HTR-8/SVneo (cell line): ENCODE results near the gene SOCS1.
A peak's percentile ranks its signal among the peaks of the same experiment; 100 is the strongest.

ENCODE experiments used
- DNase-seq: peaks from one replicate; pipeline ENCODE4 v3.0.0; 2011; ENCODE audit warnings: low spot score, mixed read lengths; ENCODE audit not compliant: insufficient read length
- FAIRE-seq: peaks from 2 replicates; lab custom pipeline; 2011; peaks lifted over from hg19 to GRCh38; lab: Jason Lieb, UNC

SOCS1 gene

GRCh38 chr16:11289202-11289601 lies 33.2 kb upstream of the SOCS1 start:
- no peak for FAIRE-seq
- no peak for DNase-seq

DNA sequence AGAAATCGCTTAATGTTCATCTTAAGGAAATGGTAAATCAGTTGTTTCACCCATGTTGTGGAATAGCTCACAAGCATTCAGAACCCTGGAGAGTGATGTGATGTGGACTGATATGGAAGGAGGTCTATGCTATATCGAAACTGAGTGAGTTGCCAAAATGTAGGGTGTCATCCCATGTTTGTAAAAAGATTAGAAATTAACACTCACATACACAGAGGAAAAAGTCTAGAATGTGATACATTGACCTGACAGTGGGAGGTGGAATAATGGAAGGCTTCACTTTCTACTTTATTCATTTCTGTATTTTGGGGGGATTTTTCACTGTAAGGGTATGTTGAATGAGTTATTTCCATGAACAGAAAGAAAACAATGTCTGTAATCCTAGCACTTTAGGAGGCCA lies 29.8 kb upstream of the SOCS1 start:
- FAIRE-seq (no peak), DNase-seq (no peak)

- FAIRE-seq: no peak
- no peak for DNase-seq
Measured at GRCh38 chr16:11283820-11284248, 27.8 kb upstream of the SOCS1 start.

- no peak for DNase-seq
- FAIRE-seq: no peak
Measured at GRCh38 chr16:11280616-11281522, 24.9 kb upstream of the SOCS1 start, which contains the start of gene PRM1. Gene PRM1 (minus strand): TSS chr16:11281330. CDS start chr16:11281238, 92 bp downstream.

DNA sequence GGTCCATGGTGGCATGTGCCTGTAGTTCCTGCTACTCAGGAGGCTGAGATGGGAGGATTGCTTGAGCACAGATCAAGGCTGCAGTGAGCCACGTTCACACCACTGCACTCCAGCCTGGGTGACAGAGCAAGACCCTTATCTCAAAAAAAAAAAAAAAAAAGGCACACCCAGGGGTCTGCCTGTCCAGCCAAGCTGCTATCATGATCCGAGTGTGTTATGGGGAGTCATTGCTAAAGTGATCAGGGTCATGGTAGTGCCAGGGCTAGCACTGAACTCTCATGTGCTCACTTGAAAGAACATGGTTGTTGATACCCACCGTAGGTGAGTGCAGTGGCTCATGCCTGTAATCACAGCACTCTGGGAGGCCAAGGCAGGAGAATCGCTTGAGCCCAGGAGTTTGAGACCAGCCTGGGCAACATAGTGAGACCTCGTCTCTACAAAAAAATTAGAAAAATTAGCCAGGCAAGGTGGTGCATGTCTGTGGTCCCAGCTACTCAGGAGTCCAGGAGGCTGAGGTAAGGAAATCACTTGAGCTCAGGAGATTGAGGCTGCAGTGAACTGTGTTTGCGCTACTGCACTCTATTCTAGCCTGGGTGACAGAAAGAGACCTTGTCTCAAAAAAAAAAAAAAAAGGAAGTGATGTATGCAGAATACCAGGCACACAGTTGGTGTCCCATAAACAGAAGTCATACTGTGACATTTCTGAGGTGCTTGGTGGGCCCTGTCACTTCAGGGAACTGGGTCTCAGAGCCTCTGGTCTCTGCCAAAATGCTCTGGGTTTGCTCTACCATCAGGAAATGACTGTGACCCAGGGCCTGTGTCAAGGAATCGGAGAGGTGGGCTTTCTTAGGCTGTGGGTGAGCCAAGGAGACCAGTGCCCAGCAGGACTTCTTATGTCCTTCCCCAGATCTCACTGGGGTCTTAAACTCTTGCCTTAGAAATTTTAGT lies 23.0 kb upstream of the SOCS1 start:
- no peak for DNase-seq
- FAIRE-seq: no peak

DNA sequence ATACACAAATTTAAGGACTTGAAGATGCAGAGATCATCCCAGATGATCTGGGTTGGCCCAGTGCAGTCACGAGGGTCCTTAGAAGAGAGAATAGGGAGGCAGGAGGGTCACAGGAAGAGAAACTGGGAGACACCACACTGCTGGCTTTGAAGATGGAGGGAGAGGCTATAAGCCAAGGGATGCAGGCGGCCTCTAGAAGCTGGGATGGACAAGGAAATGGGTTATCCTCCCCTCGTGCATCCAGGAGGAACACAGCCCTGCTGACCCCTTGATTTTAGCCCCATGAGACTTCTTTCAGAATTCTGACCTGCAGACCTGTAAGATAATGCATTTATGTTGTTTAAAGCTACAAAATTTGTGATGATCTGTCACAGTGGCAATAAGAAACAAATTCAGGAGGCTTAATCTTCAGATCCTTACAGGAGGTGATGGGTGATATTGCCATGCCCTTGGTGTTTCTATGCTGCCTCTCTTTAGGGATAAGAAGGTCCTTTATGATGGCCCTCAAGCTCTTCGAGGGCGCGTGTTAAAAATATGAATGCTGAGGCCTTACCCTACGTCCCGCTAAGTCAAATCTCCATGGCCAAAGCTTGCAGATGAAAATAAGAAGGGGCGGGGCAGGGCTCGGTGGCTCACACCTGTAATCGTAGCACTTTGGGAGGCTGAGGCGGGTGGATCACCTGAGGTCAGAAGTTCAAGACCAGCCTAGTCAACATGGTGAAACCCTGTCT lies 21.8 kb upstream of the SOCS1 start:
- DNase-seq (no peak), FAIRE-seq (no peak)

GRCh38 chr16:11276896-11277593 lies 21.0 kb upstream of the SOCS1 start:
- no peak for FAIRE-seq
- no peak for DNase-seq

GRCh38 chr16:11276143-11276895 lies 20.3 kb upstream of the SOCS1 start, which contains the start of gene PRM2:
Gene PRM2 (minus strand): TSS chr16:11276480. CDS start chr16:11276370, 110 bp downstream.
- DNase-seq: no peak
- FAIRE-seq: no peak

GRCh38 chr16:11274964-11275363 lies 19.0 kb upstream of the SOCS1 start:
- no peak for DNase-seq
- FAIRE-seq: no peak

GRCh38 chr16:11273721-11274324 lies 17.8 kb upstream of the SOCS1 start:
- FAIRE-seq (no peak), DNase-seq (peak; percentile 30)

GRCh38 chr16:11272921-11273720 lies 17.1 kb upstream of the SOCS1 start, which contains the start of gene PRM3:
Gene PRM3 (minus strand): TSS chr16:11273629. CDS start chr16:11273595, 34 bp downstream.
- no peak for FAIRE-seq

DNA sequence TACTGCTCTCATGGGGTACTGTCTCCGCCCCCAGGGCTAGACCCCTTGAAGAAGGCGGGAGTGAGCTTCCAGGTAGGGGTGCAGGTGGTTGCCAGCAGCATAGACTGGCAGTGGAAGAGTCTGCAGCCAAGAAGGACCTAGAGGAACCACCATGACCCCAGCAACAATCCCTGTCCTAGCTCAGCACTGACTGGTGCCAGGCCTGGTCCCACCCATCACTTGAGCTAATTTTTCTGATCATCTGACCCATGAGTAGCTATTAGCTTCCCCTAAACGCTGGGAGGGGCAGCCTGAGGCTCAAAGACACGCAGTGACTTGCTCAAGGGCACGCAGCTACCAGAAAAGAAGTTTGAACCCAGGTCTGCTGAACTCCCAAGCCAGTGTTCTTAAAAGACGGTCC lies 16.5 kb upstream of the SOCS1 start:
- FAIRE-seq: no peak

More at GRCh38 chr16:11272921-11273720, 17.1 kb upstream of the SOCS1 start, which contains the start of gene PRM3:
- DNase-seq: no peak

GRCh38 chr16:11271610-11272009 lies 15.6 kb upstream of the SOCS1 start:
- DNase-seq: no peak
- FAIRE-seq: no peak

More for the DNA sequence above, 16.5 kb upstream of the SOCS1 start:
- no peak for DNase-seq

DNA sequence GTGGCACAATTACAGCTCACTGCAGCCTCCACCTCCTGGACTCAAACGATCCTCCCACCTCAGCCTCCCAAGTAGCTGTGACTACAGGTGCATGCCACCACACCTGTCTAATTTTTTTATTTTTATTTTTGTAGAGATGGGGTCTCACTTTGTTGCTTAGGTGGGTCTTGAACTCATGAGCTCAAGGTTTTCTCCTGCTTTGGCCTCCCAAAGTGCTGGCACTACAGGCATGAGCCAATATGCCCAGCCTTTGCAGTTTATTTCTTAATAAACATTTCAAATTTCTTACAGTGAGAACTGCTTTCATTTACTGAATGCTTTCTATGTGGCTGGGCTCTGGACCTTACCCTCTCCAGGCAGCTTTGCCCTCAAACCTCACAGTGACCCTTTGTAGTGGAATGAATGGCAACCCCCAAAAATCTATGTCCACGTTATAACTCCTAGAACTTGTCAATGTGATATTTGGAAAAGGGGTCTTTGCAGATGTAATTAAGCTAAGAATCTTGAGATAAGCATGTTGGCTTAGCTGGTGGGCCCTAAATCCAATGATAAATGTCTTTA lies 14.7 kb upstream of the SOCS1 start:
- no peak for DNase-seq
- FAIRE-seq: no peak

DNA sequence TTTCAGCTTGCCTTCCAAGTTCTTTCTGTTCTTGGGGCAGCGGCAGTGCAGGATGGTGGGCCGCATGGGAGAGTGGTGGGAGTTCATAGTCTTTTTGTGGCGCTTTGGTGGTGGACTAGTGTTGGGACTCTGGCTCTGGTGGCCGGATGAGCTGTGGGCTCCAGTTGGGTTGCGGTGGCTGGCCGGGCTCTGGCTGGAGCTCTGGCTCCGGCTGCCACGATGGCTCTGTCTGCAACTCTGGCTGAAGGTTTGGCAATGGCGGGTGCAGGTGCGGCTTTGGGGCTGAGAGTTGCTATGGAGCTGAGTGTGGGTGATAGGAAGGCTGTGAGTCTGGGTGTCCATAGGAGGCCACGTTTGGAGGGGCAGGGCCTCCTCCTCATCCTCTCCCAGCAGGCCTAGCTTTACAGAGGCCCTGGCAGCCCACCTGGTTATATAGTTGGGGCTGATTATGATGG lies 12.9 kb upstream of the SOCS1 start, which contains the start of gene TNP2:
TSS of gene TNP2 (minus strand) at position 405 of the 455 bp plus-strand sequence. CDS start at position 342, 63 bp downstream.
- FAIRE-seq (no peak), DNase-seq (no peak)

- DNase-seq (no peak), FAIRE-seq (no peak)
Measured at GRCh38 chr16:11265124-11265523, 9.1 kb upstream of the SOCS1 start.
